Coronary artery (tissue), 2 donors: ENCODE data around the gene FUBP3.
A peak's percentile ranks its signal among the peaks of the same experiment; 100 is the strongest.

Experiments used
- DNase-seq: peaks from one replicate; pipeline ENCODE4 v3.0.0-alpha.2; 2017; ENCODE audit warnings: low spot score
- H3K27ac ChIP-seq, 2 donors: fragments of 200-600 bp; sonication (generic); one replicate each; pipeline ENCODE4 v1.5.1; 2016 to 2019
- H3K4me3 ChIP-seq: fragments of 200-600 bp; sonication (generic); 2 replicates; pipeline ENCODE4 v1.5.1; 2016; ENCODE audit warnings: mild to moderate bottlenecking, moderate library complexity
- TF ChIP-seq, protein P1 (sequence below): fragments of 200-600 bp; sonication (generic); IDR thresholded peaks from one replicate; pipeline ENCODE4 v1.5.1; 2019; ENCODE audit warnings: antibody characterized with exemption

FUBP3 gene

DNA sequence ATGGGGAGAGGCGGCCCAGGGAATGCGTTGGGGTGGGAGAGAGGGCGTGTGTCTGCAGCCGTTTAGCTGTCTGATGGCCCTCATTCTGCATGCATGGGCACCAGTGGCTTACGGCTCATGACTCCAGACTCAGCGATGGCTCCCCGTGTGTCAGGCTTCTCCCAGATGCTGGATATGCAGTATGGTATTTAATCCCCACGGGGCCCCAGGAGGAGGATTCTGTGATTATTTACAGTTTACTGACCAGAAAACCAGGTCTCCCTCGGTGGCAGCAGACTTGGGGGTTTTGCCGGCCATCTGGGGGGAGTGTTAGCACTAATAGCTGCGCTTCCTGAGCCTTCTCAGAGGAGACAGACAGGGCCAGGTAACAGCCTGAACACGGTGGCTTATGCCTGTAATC is 89.3 kb downstream of the FUBP3 start:
- no peak overlapping the region for H3K27ac ChIP-seq
- DNase-seq: no peak
- H3K4me3 ChIP-seq: no peak overlapping the region
- TF ChIP-seq, protein P1, sequence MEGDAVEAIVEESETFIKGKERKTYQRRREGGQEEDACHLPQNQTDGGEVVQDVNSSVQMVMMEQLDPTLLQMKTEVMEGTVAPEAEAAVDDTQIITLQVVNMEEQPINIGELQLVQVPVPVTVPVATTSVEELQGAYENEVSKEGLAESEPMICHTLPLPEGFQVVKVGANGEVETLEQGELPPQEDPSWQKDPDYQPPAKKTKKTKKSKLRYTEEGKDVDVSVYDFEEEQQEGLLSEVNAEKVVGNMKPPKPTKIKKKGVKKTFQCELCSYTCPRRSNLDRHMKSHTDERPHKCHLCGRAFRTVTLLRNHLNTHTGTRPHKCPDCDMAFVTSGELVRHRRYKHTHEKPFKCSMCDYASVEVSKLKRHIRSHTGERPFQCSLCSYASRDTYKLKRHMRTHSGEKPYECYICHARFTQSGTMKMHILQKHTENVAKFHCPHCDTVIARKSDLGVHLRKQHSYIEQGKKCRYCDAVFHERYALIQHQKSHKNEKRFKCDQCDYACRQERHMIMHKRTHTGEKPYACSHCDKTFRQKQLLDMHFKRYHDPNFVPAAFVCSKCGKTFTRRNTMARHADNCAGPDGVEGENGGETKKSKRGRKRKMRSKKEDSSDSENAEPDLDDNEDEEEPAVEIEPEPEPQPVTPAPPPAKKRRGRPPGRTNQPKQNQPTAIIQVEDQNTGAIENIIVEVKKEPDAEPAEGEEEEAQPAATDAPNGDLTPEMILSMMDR: no peak

DNA sequence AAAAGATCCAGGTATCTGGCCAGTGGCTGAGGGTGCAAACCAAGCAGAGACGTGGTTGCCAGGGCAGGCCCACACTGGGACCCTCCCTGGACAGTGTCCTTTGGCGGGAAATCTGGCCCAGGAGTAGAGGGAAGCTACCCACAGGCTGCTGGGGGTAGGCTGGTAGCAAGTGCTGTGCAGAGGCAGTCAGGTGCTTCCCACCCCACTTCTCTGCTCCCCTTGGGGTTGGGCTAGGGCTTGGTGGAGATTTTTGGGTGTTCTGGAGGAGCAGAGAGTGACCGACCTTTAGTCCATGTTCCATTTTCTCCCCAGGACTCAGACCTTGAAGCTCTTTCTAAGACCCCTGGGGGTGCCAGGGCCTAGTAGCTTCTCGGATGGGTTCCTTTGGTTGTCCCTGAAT is 90.6 kb downstream of the FUBP3 start:
- no peak overlapping the region for H3K27ac ChIP-seq
- TF ChIP-seq, protein P1: no peak

DNA sequence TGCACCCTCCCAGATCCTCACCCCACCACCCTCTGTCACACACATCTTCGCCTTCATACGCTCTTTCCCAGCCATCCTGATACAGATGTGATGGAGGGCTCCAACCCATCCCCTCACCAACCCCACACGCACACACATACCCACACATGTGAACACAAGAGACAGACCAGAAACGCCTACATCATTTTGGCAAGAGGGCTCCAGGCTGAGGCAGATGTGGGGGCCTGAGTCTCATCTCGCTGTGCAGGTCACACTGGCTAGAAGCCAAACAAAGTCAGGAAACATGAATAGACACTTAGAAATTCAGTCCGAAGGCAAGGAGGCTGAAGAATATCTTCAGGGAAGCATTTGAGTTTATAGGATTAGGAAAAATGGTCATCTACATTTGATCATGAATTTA is 91.3 kb downstream of the FUBP3 start:
- no peak overlapping the region for H3K27ac ChIP-seq
- H3K4me3 ChIP-seq: no peak overlapping the region
- no peak for DNase-seq
- TF ChIP-seq, protein P1: no peak

More for the DNA sequence above, 90.6 kb downstream of the FUBP3 start:
- no peak for DNase-seq
- H3K4me3 ChIP-seq: no peak overlapping the region

DNA sequence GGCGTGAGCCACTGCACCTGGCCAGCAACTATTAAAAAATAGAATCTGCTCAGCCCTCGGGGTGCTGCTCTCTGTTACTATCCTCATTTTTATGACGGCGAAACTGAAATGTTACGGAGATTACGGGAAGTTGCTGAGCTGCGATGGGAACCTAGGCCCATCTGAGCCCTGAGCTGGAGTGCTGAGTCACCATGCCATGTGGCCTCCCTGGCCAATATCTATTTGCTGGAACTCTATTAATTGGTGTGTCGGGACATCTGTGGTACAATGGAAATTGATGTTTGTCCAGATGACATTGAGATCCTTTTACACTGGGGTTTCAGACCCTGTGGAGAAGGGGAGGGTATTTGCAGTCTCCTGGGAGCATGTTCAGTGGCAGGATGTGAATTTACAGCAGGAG is 93.1 kb downstream of the FUBP3 start:
- Histone ChIP-seq H3K4me3 (no peak overlapping the region), H3K27ac (no peak overlapping the region)
- no peak for DNase-seq
- TF ChIP-seq, protein P1: no peak

DNA sequence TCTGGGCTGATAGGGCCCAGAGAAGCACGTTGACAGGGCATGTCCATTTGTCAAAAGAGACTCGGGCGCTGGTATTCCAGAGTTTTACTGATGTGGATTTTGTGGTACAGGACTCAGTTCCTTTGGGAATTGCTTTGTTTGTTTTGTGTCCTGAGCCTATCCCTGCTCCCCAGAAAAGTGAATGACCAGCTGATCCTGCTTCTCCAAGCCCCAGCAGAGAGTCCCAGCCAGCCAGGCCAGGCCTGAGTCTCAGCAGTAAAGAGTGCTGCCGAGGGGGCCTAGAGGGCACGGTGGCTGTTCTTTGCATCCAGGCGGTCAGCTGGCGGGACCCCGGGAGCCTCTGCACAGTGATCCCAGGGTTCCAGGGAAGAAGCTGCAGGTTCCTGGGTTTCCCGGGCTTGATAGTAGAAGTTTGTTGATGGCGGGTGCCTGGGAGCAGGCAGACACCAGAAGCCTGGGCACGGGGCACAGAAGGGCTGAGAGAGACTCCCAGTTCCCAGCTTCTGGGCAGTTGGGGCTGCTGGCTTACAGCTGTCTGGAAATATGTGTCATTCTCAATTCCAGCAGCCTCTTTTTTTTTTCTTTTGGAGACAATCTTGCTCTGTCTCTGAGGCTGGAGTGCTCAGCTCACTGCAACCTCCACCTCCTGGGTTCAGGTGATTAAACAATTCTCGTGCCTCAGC is 93.7 kb downstream of the FUBP3 start:
- TF ChIP-seq, protein P1: no peak

DNA sequence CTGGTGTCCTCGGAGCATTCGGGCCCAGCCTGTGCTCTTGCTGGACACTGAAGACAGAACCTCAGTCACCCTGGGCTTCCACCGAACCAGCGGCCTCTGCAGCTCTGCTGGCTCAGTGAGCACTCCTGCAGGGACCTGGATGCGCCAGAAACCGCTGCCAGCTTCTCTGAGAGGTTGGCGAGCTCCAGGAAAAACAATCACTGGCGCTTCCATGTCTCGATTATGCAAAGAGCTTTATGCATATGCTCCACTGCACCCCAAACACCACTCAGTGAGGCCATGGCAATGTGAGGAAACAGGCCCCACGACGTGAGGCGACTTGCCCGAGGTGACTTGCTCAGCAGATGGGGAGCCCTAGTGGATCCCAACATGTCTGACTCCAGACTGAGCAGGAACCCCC is 96.0 kb downstream of the FUBP3 start:
- TF ChIP-seq, protein P1: no peak
- Histone ChIP-seq H3K4me3 (no peak overlapping the region), H3K27ac (no peak overlapping the region)
- no peak for DNase-seq

More for the DNA sequence above, 93.7 kb downstream of the FUBP3 start:
- Histone ChIP-seq H3K27ac (no peak overlapping the region), H3K4me3 (no peak overlapping the region)
- peak; percentile 54 for DNase-seq

DNA sequence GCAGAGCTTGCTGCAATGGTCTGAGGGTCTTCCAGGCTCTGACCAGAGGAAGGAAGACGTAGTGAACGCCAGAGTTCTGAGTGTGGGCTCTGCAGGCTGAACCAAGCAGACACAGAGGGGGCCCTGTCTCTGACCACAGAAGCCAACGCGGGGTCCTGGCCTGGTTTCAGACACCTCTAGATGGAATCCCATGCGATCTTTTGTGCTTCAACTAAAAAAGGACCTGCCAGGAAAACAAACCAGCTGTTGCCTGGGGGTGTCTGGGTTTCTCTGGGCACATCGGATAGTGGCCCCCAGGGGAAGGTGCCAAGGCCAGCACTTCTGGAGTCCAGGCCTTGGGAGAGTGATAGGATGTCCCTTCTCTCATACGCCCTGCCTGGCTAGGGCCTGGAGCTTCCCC is 97.9 kb downstream of the FUBP3 start:
- TF ChIP-seq, protein P1: no peak
- H3K27ac ChIP-seq: no peak overlapping the region
- H3K4me3 ChIP-seq: no peak overlapping the region
- DNase-seq: no peak
